ENCODE data around the gene TNFRSF14.
"Not testable (repeated sequence)": the region's sequence is repeated elsewhere in the genome, so short reads cannot be mapped to it uniquely, and the experiment has no call there.

TNFRSF14 gene

DNA sequence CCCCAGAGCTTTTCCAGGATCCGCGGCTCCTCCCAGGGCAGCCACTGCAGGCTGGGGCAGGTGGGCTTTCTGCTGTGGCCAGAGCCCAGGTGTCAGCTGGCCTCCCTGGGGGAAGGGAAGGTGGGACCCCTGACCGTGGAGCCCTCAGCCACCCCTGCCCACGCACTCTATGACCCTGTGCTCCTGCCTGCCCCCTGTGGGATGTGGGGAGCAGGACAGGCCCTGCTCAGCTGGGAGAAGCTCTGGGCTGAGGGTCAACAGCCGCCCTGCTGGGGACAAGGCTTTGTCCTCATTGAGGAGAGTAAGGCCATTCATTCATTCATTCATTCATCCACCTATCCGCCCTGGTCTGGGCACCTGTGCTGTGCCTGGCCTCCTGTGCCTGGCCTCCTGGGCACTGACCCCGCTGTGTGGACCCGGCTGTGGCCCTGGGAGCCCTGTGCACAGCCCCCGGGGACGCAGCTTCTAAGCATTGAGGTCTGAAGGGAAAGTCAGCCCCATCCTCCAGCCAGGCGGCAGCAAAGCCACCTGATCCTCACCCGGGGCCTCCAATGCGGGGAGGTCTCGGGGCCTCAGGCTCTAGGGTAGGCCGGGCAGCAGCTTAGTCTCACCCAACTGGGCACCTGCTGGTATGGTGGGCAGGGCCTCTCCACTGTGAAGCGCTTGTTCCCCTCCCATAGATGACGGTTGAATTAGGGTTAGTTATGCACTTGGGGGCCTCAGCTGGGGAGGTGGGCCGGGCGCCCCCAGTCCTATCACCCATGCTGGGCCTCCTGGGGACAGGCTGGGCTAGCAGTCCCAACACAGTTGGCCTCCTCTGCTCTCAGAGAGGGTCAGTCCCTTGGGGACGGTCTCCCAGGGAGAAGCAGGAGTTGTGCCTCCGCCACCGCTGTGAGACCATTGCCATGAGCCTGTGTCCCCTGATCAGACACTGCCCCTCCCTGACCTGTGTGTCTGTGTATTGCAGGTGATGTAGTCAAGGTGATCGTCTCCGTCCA lies 6.0 kb downstream of the TNFRSF14 start:
- DNase-seq (ENCODE audit: low read depth) = no peak
- no peak overlapping the region for H3K4me3 ChIP-seq (ENCODE audit: low read depth, low read length)

- no peak overlapping the region for H3K4me3 ChIP-seq (ENCODE audit: low read depth, low read length)
- DNase-seq (ENCODE audit: low read depth) = no peak
Observed at GRCh38 chr1:2563205-2563604, 7.0 kb downstream of the TNFRSF14 start.

- no peak for DNase-seq (ENCODE audit: low read depth)
- H3K4me3 ChIP-seq (ENCODE audit: low read depth, low read length) = no peak overlapping the region
Observed at GRCh38 chr1:2564006-2564814, 8.0 kb downstream of the TNFRSF14 start.

- DNase-seq (ENCODE audit: low read depth) = no peak
- H3K4me3 ChIP-seq (ENCODE audit: low read depth, low read length) = no peak overlapping the region
Observed at GRCh38 chr1:2564815-2565374, 8.7 kb downstream of the TNFRSF14 start.

DNA sequence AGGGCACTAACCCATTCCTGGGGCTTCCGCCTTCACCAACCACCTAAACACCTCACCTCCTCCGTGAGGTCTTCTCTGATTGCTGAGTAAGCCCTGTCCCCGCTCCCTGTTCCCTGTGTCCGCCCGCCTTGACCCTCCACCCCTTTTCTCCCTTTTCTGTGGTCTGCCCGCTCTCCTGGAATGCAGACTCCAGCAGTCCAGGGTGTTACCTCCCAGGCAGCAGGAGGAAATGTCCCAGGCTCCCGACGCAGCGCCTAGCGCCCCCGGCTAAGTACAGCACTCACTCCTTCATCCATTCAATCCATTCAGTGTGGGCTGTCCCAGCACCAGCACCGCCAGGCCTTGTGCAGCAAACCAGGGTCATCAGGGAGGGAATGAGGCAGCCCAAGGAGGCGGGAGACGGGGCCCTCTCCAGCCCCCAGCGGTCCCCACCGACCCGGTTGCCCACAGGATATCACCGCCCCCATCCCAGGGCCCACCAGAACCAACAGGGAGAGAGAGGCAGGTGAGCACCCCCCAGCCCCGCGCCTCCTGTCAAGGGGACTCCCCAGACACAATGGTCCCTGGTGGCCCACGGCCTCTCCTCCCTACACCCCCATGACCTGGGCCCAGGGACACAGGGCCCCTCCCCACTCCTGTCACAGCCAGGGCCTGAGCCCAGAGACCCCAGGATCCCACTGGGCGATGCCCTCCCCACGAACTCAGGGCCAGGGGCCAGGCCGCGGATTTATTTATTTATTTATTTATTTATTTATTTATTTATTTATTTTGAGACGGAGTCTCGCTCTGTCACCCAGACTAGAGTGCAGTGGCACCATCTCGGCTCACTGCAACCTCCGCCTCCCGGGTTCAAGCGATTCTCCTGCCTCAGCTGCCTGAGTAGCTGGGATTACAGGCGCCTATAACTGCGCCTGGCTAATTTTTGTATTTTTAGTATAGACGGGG lies 10.2 kb downstream of the TNFRSF14 start:
- H3K4me3 ChIP-seq (ENCODE audit: low read depth, low read length) = no peak overlapping the region
- DNase-seq (ENCODE audit: low read depth) = no peak

GRCh38 chr1:2567083-2567679 lies 11.0 kb downstream of the TNFRSF14 start:
- no peak overlapping the region for H3K4me3 ChIP-seq (ENCODE audit: low read depth, low read length)
- no peak for DNase-seq (ENCODE audit: low read depth)

GRCh38 chr1:2568187-2568816 lies 12.1 kb downstream of the TNFRSF14 start:
- not testable (repeated sequence) for DNase-seq (ENCODE audit: low read depth); H3K4me3 ChIP-seq (ENCODE audit: low read depth, low read length)

DNA sequence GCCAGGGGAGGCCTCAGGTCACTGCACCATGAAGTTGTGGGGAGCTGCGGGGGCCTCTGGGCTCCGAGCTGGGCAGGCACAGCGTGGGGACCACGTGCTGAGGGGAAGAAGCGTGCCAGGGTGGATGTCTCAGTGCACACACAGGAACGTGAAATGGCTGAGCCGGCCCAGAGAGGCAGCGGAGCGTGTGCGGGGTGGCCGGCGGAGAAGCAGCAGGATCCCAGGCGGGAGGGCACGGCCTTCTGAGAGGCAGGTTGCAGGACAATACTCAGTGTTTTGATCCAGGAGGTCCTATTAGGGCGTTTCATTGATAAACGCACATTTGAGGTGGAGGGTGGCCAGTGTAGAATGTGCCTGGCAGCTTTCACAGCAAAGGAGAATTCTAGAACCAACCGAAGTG lies 12.9 kb downstream of the TNFRSF14 start:
- H3K4me3 ChIP-seq (ENCODE audit: low read depth, low read length) = no peak overlapping the region
- DNase-seq (ENCODE audit: low read depth) = no peak

- DNase-seq (ENCODE audit: low read depth) = not testable (repeated sequence)
Observed at GRCh38 chr1:2569703-2570102, 13.5 kb downstream of the TNFRSF14 start.

GRCh38 chr1:2570332-2570731 lies 14.2 kb downstream of the TNFRSF14 start:
- no peak for DNase-seq (ENCODE audit: low read depth)
- H3K4me3 ChIP-seq (ENCODE audit: low read depth, low read length) = no peak overlapping the region

More at GRCh38 chr1:2569703-2570102, 13.5 kb downstream of the TNFRSF14 start:
- H3K4me3 ChIP-seq (ENCODE audit: low read depth, low read length) = not testable (repeated sequence)

GRCh38 chr1:2571348-2571747 lies 15.2 kb downstream of the TNFRSF14 start:
- no peak for DNase-seq (ENCODE audit: low read depth)
- H3K4me3 ChIP-seq (ENCODE audit: low read depth, low read length) = no peak overlapping the region

DNA sequence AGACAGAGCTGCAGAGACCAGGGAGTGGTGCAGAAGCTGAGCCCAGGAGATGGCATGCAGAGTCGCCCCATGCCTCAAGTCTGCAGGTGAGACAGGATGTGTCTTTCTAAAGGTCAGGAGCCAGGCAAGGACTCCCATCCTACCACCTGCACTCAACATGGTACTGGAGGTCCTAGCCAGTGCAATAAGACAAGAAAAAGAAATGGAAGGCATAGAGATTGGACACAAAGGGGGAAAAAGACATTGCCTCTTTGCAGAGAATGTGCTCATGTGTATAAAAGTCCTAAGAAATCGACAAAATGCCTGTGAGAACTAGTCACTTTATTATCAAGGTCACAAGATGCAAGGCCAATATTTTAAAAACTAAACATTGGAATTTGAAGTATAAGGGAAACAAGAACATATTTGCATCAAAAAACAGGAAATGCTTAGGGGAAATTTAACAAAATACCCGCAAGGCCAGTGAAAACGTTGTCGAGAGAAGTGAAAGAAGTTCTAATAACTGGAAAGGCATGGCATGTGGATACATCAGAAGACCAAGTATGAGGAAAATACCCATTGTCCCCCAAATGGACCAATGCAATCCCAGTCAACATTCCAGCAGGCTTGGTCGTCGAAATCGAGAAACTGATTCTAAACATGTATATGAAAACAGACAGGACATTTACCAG lies 17.2 kb downstream of the TNFRSF14 start:
- no peak for DNase-seq (ENCODE audit: low read depth)
- no peak overlapping the region for H3K4me3 ChIP-seq (ENCODE audit: low read depth, low read length)

DNA sequence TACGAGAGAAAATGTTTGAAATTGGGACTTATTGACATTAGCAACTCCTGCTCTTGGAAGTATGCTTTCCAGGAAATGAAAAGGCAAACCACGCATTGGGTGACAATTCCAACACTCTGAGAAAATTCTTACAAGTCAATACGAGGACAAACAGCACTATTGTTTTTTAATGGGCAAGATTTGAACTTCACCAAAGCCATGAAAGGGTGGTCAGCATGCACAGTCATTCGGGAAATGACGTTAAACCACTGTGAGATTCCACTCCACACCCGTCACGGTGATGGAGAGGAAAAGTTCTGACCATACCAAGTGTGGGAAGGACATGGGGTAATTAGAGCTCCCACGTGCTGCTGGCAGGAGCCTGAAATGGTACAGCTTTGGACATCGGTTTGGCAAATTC lies 18.2 kb downstream of the TNFRSF14 start:
- DNase-seq (ENCODE audit: low read depth) = no peak

DNA sequence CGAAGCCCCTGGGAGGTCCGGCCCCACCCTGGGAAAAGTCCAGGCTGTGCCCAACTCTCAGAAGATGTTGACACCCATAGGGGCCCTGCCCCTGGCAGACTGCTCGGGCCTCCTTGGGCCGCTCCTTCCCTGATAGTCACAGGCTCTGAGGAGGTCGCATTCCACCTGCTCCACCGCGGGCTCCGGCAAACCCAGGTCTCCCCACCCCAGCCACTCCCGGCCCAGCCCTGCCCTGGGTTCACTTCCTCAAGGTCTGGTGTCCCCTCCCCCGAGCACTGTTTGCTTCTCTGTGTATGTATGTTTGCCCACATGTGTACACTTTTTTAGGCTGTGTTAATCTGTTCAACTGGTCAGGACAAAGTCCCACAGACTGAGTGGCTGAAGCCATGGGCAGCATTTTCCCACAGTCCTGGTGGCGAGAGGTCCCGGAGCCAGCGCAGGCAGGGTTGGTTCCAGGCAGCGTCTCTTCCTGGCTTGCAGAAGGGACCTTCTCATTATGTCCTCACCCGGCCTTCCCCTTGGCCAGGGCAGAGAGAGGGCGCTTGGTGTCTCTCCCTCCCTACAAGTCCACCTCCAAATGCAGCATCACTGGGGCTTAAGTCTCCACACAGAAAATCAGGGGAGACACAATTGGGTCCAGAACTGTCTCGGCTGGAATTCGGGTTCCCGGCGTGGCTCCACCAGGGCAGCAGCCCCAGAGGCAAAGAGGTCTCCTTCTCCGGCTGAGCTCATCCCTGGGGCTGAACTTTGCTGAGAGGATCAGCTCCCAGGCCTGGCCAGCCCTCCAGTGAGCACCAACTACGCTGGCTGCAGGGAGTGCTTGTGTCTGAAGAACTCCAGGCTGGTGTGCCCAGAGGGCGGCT lies 19.9 kb downstream of the TNFRSF14 start:
- no peak overlapping the region for H3K4me3 ChIP-seq (ENCODE audit: low read depth, low read length)
- no peak for DNase-seq (ENCODE audit: low read depth)

More for the DNA sequence above, 18.2 kb downstream of the TNFRSF14 start:
- H3K4me3 ChIP-seq (ENCODE audit: low read depth, low read length) = no peak overlapping the region

DNA sequence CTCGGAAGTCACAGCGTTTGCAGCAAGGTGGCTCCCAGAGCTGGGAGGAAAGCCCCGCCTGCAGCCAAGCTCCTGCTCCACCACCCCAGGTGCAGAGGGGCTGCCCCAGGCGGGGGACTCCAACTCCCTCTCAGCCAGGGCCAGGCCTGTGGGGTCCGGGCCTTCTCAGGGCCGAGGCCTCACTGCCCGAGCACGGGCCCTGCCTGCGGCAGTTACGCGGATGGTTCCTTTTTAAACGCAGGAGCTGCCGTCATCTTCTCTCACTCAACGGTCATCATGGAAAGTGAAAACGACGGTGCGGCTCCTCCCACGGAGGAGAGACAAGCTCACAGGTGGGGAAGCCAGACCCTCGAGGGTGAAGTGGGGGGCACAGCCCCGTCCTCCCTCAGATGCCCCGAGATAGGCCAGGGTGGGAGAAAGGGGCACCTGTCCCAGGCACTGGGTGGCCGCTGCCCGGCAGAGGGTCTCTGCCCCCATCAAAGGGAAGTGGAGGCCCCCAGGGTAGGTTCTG lies 21.4 kb downstream of the TNFRSF14 start:
- not testable (repeated sequence) for H3K4me3 ChIP-seq (ENCODE audit: low read depth, low read length); DNase-seq (ENCODE audit: low read depth)

- H3K4me3 ChIP-seq (ENCODE audit: low read depth, low read length) = no peak overlapping the region
- no peak for DNase-seq (ENCODE audit: low read depth)
Observed at GRCh38 chr1:2578758-2579118, 22.6 kb downstream of the TNFRSF14 start.

DNA sequence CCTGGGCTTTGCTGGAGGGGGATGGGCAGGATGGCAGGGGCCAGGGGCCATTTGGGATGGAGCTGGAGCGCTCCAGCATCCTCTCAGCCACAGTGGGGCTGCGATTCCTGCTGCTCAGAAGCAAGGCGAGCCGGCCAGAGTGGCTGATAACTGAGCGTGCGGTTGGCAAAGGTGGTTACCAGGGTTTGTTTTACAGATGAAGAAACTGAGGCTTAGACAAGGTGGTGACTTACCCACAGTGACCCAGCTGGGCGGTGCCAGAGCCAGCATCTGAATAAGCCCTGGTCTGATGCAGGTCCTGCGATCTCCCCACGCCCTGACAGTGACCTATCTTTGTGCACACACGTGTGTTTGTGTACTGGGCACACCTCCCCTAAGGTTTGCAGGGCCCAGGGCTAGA lies 24.5 kb downstream of the TNFRSF14 start:
- no peak for DNase-seq (ENCODE audit: low read depth)
- no peak overlapping the region for H3K4me3 ChIP-seq (ENCODE audit: low read depth, low read length)
